GM12891 (cell line): ENCODE measurements around the gene SMYD3.

Experiments
- POLR2A ChIP-seq: IDR thresholded peaks from 2 replicates; pipeline ENCODE4 v1.6.1; 2011; ENCODE audit warnings: low read depth, low read length, control low read depth
- POLR2AphosphoS5 ChIP-seq: IDR thresholded peaks from 2 replicates; pipeline ENCODE4 v1.6.1; 2011; ENCODE audit warnings: low read depth, low read length, control low read depth
- POU2F2 ChIP-seq: IDR thresholded peaks from 2 replicates; pipeline ENCODE4 v1.6.1; 2011; ENCODE audit warnings: low read depth, mild to moderate bottlenecking, control low read depth, low read length, moderate library complexity

- TF ChIP-seq POLR2A: no peak
- TF ChIP-seq POLR2AphosphoS5: no peak
- TF ChIP-seq POU2F2: no peak
Observed at GRCh38 chr1:246104927-246105326, 402.2 kb downstream of the SMYD3 start.
